Cardiac septum (tissue), 1 donor: ENCODE measurements around the gene COL15A1. TPM values are rescaled to one million over a fixed set of nuclear protein-coding genes. Genes with fewer than 3 reads are reported as not detected.
A peak's percentile ranks its signal among the peaks of the same experiment; 100 is the strongest.
"Not testable (repeated sequence)": the region's sequence is repeated elsewhere in the genome, so short reads cannot be mapped to it uniquely, and the experiment has no call there.

Source experiments
- DNase-seq: peaks from one replicate; pipeline ENCODE4 v3.0.0-alpha.2; 2020; ENCODE audit warnings: low spot score
- intact Hi-C: fragments of 100-400 bp; cut with DNase I; formaldehyde crosslinking; loops from one replicate; pipeline ENCODE4 v1.14.0; 2022
- total RNA-seq: library from RNA; stranded (reverse); fragmentation: NEBNext Ultra II Directional; extraction: Animal tissue kit (Norgen Biotek cat#: 25700); gene quantifications from one replicate; pipeline ENCODE4 v1.2.1, GENCODE V29; 2021
- donor health status: DM: no; HTN: no; CAD: no.

The COL15A1 gene
- total RNA-seq, 1 donor from 2014 or later: 49.4 TPM

GRCh38 chr9:99000476-99001395 lies 57.0 kb downstream of the COL15A1 start:
- intact Hi-C loops: loop anchor here (5.0 kb wide), 1 partner anchor 142 kb away; no protein-coding TSS in a partner anchor
- DNase-seq: no peak

- intact Hi-C loops: loop anchor here (5.0 kb wide), 1 partner anchor 140 kb away; no protein-coding TSS in a partner anchor
- no peak for DNase-seq
Observed at GRCh38 chr9:99001892-99002291, 58.2 kb downstream of the COL15A1 start.

- intact Hi-C loops: loop anchor here (5.0 kb wide), 1 partner anchor 140 kb away; no protein-coding TSS in a partner anchor
- no peak for DNase-seq
Observed at GRCh38 chr9:99002706-99003105, 59.0 kb downstream of the COL15A1 start.

- intact Hi-C loops: loop anchor here (5.0 kb wide), 1 partner anchor 139 kb away; no protein-coding TSS in a partner anchor
- DNase-seq: no peak
Observed at GRCh38 chr9:99003308-99003707, 59.6 kb downstream of the COL15A1 start.

- intact Hi-C loops: loop anchor here (5.0 kb wide), 1 partner anchor 138 kb away; no protein-coding TSS in a partner anchor
- peak; percentile 60 for DNase-seq
Observed at GRCh38 chr9:99004115-99004514, 60.4 kb downstream of the COL15A1 start.

- intact Hi-C loops: loop anchor here (5.0 kb wide), 1 partner anchor 137 kb away; no protein-coding TSS in a partner anchor
Observed at GRCh38 chr9:99004717-99005460, 61.2 kb downstream of the COL15A1 start.

GRCh38 chr9:99005651-99006050 lies 61.9 kb downstream of the COL15A1 start:
- intact Hi-C loops: no loop called here
- no peak for DNase-seq

More at GRCh38 chr9:99004717-99005460, 61.2 kb downstream of the COL15A1 start:
- DNase-seq: no peak

- intact Hi-C loops: no loop called here
- no peak for DNase-seq
Observed at GRCh38 chr9:99006511-99006910, 62.8 kb downstream of the COL15A1 start.

GRCh38 chr9:99006979-99007378 lies 63.3 kb downstream of the COL15A1 start:
- DNase-seq: no peak
- intact Hi-C loops: no loop called here

- DNase-seq: no peak
- intact Hi-C loops: no loop called here
Observed at GRCh38 chr9:99008203-99008602, 64.5 kb downstream of the COL15A1 start.

- intact Hi-C loops, DNase-seq: not testable (repeated sequence)
Observed at GRCh38 chr9:99010393-99010792, 66.7 kb downstream of the COL15A1 start.

- intact Hi-C loops: no loop called here
- DNase-seq: no peak
Observed at GRCh38 chr9:99011161-99011709, 67.5 kb downstream of the COL15A1 start.

- no peak for DNase-seq
- intact Hi-C loops: no loop called here
Observed at GRCh38 chr9:99012957-99013512, 69.3 kb downstream of the COL15A1 start.

- intact Hi-C loops: no loop called here
- no peak for DNase-seq
Observed at GRCh38 chr9:99013550-99013949, 69.8 kb downstream of the COL15A1 start.

- peak; percentile 69 for DNase-seq
- intact Hi-C loops: loop anchor here (5.0 kb wide), 1 partner anchor 127 kb away; no protein-coding TSS in a partner anchor
Observed at GRCh38 chr9:99015448-99015847, 71.7 kb downstream of the COL15A1 start.

- DNase-seq: peak; percentile 55
- intact Hi-C loops: loop anchor here (5.0 kb wide), 1 partner anchor 126 kb away; no protein-coding TSS in a partner anchor
Observed at GRCh38 chr9:99015890-99016289, 72.2 kb downstream of the COL15A1 start.

GRCh38 chr9:99016681-99017387 lies 73.1 kb downstream of the COL15A1 start:
- no peak for DNase-seq
- intact Hi-C loops: loop anchor here (5.0 kb wide), 1 partner anchor 125 kb away; no protein-coding TSS in a partner anchor

- intact Hi-C loops: loop anchor here (5.0 kb wide), 1 partner anchor 124 kb away; no protein-coding TSS in a partner anchor
- DNase-seq: no peak
Observed at GRCh38 chr9:99018653-99019052, 74.9 kb downstream of the COL15A1 start.
